ENCODE results near the gene TNNI3.

The TNNI3 gene

GRCh38 chr19:55149078-55150003 is 8.2 kb downstream of the TNNI3 start, which contains the start of gene TNNT1:
Gene TNNT1 (minus strand): TSS chr19:55149206. CDS start chr19:55147157, 2,049 bp downstream.
- in situ Hi-C loops (cut with HindIII; ENCODE audit: low sequenced_read_pairs): no loop called here

- in situ Hi-C loops (cut with HindIII; ENCODE audit: low sequenced_read_pairs): no loop called here
Measured at GRCh38 chr19:55147545-55148251, 9.8 kb downstream of the TNNI3 start.

- in situ Hi-C loops (cut with HindIII; ENCODE audit: low sequenced_read_pairs): no loop called here
Measured at GRCh38 chr19:55146705-55147273, 10.7 kb downstream of the TNNI3 start.

GRCh38 chr19:55146078-55146704 is 11.3 kb downstream of the TNNI3 start:
- in situ Hi-C loops (cut with HindIII; ENCODE audit: low sequenced_read_pairs): no loop called here

- in situ Hi-C loops (cut with HindIII; ENCODE audit: low sequenced_read_pairs): no loop called here
Measured at GRCh38 chr19:55145232-55145631, 12.3 kb downstream of the TNNI3 start.

GRCh38 chr19:55141696-55142095 is 15.8 kb downstream of the TNNI3 start:
- in situ Hi-C loops (cut with HindIII; ENCODE audit: low sequenced_read_pairs): no loop called here

GRCh38 chr19:55137915-55138314 is 19.6 kb downstream of the TNNI3 start:
- in situ Hi-C loops (cut with HindIII; ENCODE audit: low sequenced_read_pairs): no loop called here

GRCh38 chr19:55136399-55137102 is 21.0 kb downstream of the TNNI3 start:
- in situ Hi-C loops (cut with HindIII; ENCODE audit: low sequenced_read_pairs): no loop called here

GRCh38 chr19:55134736-55135135 is 22.8 kb downstream of the TNNI3 start:
- in situ Hi-C loops (cut with HindIII; ENCODE audit: low sequenced_read_pairs): no loop called here

- in situ Hi-C loops (cut with HindIII; ENCODE audit: low sequenced_read_pairs): no loop called here
Measured at GRCh38 chr19:55133639-55134444, 23.7 kb downstream of the TNNI3 start.

GRCh38 chr19:55132453-55133129 is 24.9 kb downstream of the TNNI3 start:
- in situ Hi-C loops (cut with HindIII; ENCODE audit: low sequenced_read_pairs): no loop called here

- in situ Hi-C loops (cut with HindIII; ENCODE audit: low sequenced_read_pairs): no loop called here
Measured at GRCh38 chr19:55131421-55131820, 26.1 kb downstream of the TNNI3 start.

- in situ Hi-C loops (cut with HindIII; ENCODE audit: low sequenced_read_pairs): no loop called here
Measured at GRCh38 chr19:55119053-55119452, 38.5 kb downstream of the TNNI3 start.

GRCh38 chr19:55118401-55118991 is 39.0 kb downstream of the TNNI3 start:
- in situ Hi-C loops (cut with HindIII; ENCODE audit: low sequenced_read_pairs): no loop called here

- in situ Hi-C loops (cut with HindIII; ENCODE audit: low sequenced_read_pairs): no loop called here
Measured at GRCh38 chr19:55117663-55118391, 39.7 kb downstream of the TNNI3 start.

GRCh38 chr19:55116859-55117662 is 40.5 kb downstream of the TNNI3 start, which contains the start of gene PPP1R12C:
Gene PPP1R12C (minus strand): TSS chr19:55117637. CDS start chr19:55117543, 94 bp downstream.
- in situ Hi-C loops (cut with HindIII; ENCODE audit: low sequenced_read_pairs): no loop called here

- in situ Hi-C loops (cut with HindIII; ENCODE audit: low sequenced_read_pairs): no loop called here
Measured at GRCh38 chr19:55116232-55116858, 41.2 kb downstream of the TNNI3 start.
